Measurements from ENCODE around the gene TAF8.

- TF ChIP-seq CTCF (IDR thresholded peaks at IDR 0.05) (no peak), POLR2A (IDR thresholded peaks at IDR 0.05) (no peak)
Measured at GRCh38 chr6:42049116-42049809, 1.1 kb upstream of the TAF8 start.
